DND-41 (cell line): ENCODE data around the gene SYNJ1.

Experiments used
- ATAC-seq: fragments of 200-7000 bp; cut with Tn5 transposase; 3 replicates; pipeline ENCODE4 v1.9.1; 2021; ENCODE audit warnings: low read depth; ENCODE audit not compliant: insufficient read depth
- DNase-seq: peaks from one replicate; pipeline ENCODE4 v3.0.0-alpha.2; 2020
- H2AFZ ChIP-seq: 2 replicates; pipeline ENCODE4 v1.6.0; 2012; ENCODE audit warnings: low read depth, low read length
- H3K27ac ChIP-seq: 2 replicates; pipeline ENCODE4 v1.5.1; 2012; ENCODE audit warnings: low read length, inconsistent platforms
- H3K27me3 ChIP-seq: fragments of 200-600 bp; sonication (generic); 2 replicates; pipeline ENCODE4 v1.6.0; 2012; ENCODE audit warnings: low read length, mild to moderate bottlenecking, inconsistent platforms; ENCODE audit not compliant: insufficient read depth, poor library complexity
- H3K36me3 ChIP-seq: 2 replicates; pipeline ENCODE4 v1.5.1; 2012; ENCODE audit warnings: low read length, inconsistent platforms; ENCODE audit not compliant: insufficient read depth
- H3K4me1 ChIP-seq: 2 replicates; pipeline ENCODE4 v1.5.1; 2012; ENCODE audit warnings: mild to moderate bottlenecking, low read length; ENCODE audit not compliant: insufficient read depth
- H3K4me2 ChIP-seq: 2 replicates; pipeline ENCODE4 v1.6.0; 2012; ENCODE audit warnings: mild to moderate bottlenecking, moderate library complexity, low read length, inconsistent platforms; ENCODE audit not compliant: insufficient read depth
- H3K4me3 ChIP-seq, 2 experiments: fragments of 200-600 bp in 1 of 2; shearing (Covaris generic) in 1 of 2; 2 replicates each; pipeline ENCODE4 v1.5.1; 2012 to 2016; ENCODE audit warnings: inconsistent platforms in 2 of 2, low read length in 2 of 2, mild to moderate bottlenecking in 2 of 2, low read depth in 1 of 2, moderate library complexity in 1 of 2
- H3K79me2 ChIP-seq: 2 replicates; pipeline ENCODE4 v1.6.0; 2012; ENCODE audit warnings: low read length, inconsistent platforms; ENCODE audit not compliant: insufficient read depth
- H3K9ac ChIP-seq: 2 replicates; pipeline ENCODE4 v1.6.0; 2012; ENCODE audit warnings: low read depth, mild to moderate bottlenecking, inconsistent platforms, low read length, moderate library complexity
- H3K9me3 ChIP-seq: 2 replicates; pipeline ENCODE4 v1.5.1; 2012; ENCODE audit warnings: low read length, moderate library complexity, mild to moderate bottlenecking, inconsistent platforms; ENCODE audit not compliant: insufficient read depth, severe bottlenecking
- H4K20me1 ChIP-seq: 2 replicates; pipeline ENCODE4 v1.6.0; 2012; ENCODE audit warnings: low read length; ENCODE audit not compliant: insufficient read depth
- CTCF ChIP-seq: IDR thresholded peaks from 2 replicates; pipeline ENCODE4 v1.5.1; 2012; ENCODE audit warnings: borderline replicate concordance, low read length, moderate library complexity, mild to moderate bottlenecking; ENCODE audit not compliant: poor library complexity, severe bottlenecking; ENCODE audit errors: extremely low read depth
- EZH2 ChIP-seq: IDR thresholded peaks from 3 replicates; pipeline ENCODE4 v1.6.1; 2012; ENCODE audit warnings: borderline replicate concordance, low read depth, mild to moderate bottlenecking, moderate library complexity, low read length, inconsistent platforms; ENCODE audit not compliant: severe bottlenecking

SYNJ1 gene

GRCh38 chr21:32765058-32765457 lies 37.2 kb upstream of the SYNJ1 start:
- Histone ChIP-seq H3K27me3 (no peaks in the 10 kb centered on the region), H3K79me2 (peaks cover 90% of the 10 kb centered on the region), H3K9ac (no peak overlapping the region), H3K9me3 (no peaks in the 10 kb centered on the region), H3K36me3 (peaks cover 96% of the 10 kb centered on the region), H3K4me2 (0 out of 2 replicates have a peak overlapping the region, but pooled peaks have one; percentile 5), H3K27ac (no peak overlapping the region), H2AFZ (no peak overlapping the region), H4K20me1 (peaks cover 65% of the 10 kb centered on the region), H3K4me3 (no peak overlapping the region), H3K4me1 (peaks cover 35% of the 10 kb centered on the region)
- DNase-seq (no peak), ATAC-seq (no peak)
- TF ChIP-seq EZH2: no peak
- no peak for TF ChIP-seq CTCF

- H3K9ac ChIP-seq: no peak overlapping the region
- peaks cover 61% of the 10 kb centered on the region for H4K20me1 ChIP-seq
- H3K4me2 ChIP-seq: no peak overlapping the region
- peaks cover 89% of the 10 kb centered on the region for H3K79me2 ChIP-seq
- peaks cover 99% of the 10 kb centered on the region for H3K36me3 ChIP-seq
- H2AFZ ChIP-seq: no peak overlapping the region
- H3K27me3 ChIP-seq: no peaks in the 10 kb centered on the region
- DNase-seq (no peak), ATAC-seq (no peak)
- TF ChIP-seq CTCF (no peak), EZH2 (no peak)
- no peak overlapping the region for H3K27ac ChIP-seq
- peaks cover 27% of the 10 kb centered on the region for H3K4me1 ChIP-seq
- no peaks in the 10 kb centered on the region for H3K9me3 ChIP-seq
- no peak overlapping the region for H3K4me3 ChIP-seq
Observed at GRCh38 chr21:32764186-32764585, 36.4 kb upstream of the SYNJ1 start.

GRCh38 chr21:32757804-32758203 lies 30.0 kb upstream of the SYNJ1 start:
- Histone ChIP-seq H3K27ac (no peak overlapping the region), H3K9me3 (no peaks in the 10 kb centered on the region), H4K20me1 (peaks cover 29% of the 10 kb centered on the region; the same call in 1 of the 2 replicates), H3K27me3 (no peaks in the 10 kb centered on the region), H3K4me2 (no peak overlapping the region), H3K36me3 (peaks cover 96% of the 10 kb centered on the region), H3K79me2 (peaks cover 70% of the 10 kb centered on the region), H3K4me3 (no peak overlapping the region), H3K9ac (no peak overlapping the region), H3K4me1 (no peaks in the 10 kb centered on the region), H2AFZ (no peak overlapping the region)
- TF ChIP-seq CTCF (no peak), EZH2 (no peak)
- DNase-seq (no peak), ATAC-seq (0 out of 3 replicates have a peak, but pooled peaks have one; percentile 52)

GRCh38 chr21:32756096-32756495 lies 28.3 kb upstream of the SYNJ1 start:
- Histone ChIP-seq H3K79me2 (peaks cover 67% of the 10 kb centered on the region), H3K4me2 (no peak overlapping the region), H2AFZ (no peak overlapping the region), H3K4me1 (no peaks in the 10 kb centered on the region), H3K4me3 (no peak overlapping the region), H3K27me3 (no peaks in the 10 kb centered on the region), H3K36me3 (peaks cover 96% of the 10 kb centered on the region), H3K27ac (no peak overlapping the region), H3K9me3 (no peaks in the 10 kb centered on the region), H3K9ac (no peak overlapping the region), H4K20me1 (peaks cover 20% of the 10 kb centered on the region; the same call in 1 of the 2 replicates)
- no peak for ATAC-seq
- TF ChIP-seq EZH2 (no peak), CTCF (no peak)
- DNase-seq: no peak
